HG03103 (cell line): ENCODE measurements around the gene CD69.

ENCODE experiments used
- ATAC-seq: cut with Tn5 transposase; IDR thresholded peaks from one replicate; pipeline ENCODE4 v1.9.1; 2021; ENCODE audit warnings: low read depth; ENCODE audit not compliant: unreplicated experiment

Gene CD69

GRCh38 chr12:9782547-9783382 is 22.1 kb upstream of the CD69 start:
- no peak for ATAC-seq

GRCh38 chr12:9781360-9781759 is 20.7 kb upstream of the CD69 start:
- ATAC-seq, result no peak

GRCh38 chr12:9779209-9779608 is 18.5 kb upstream of the CD69 start:
- ATAC-seq, result no peak

GRCh38 chr12:9776781-9777180 is 16.1 kb upstream of the CD69 start:
- no peak for ATAC-seq

GRCh38 chr12:9773216-9773877 is 12.6 kb upstream of the CD69 start:
- ATAC-seq, result no peak

- ATAC-seq, result no peak
Observed at GRCh38 chr12:9763025-9763424, 2.3 kb upstream of the CD69 start.

- ATAC-seq, result no peak
Observed at GRCh38 chr12:9762369-9762768, 1.7 kb upstream of the CD69 start.

GRCh38 chr12:9761419-9761781 is 699 bp upstream of the CD69 start:
- ATAC-seq, result no peak

GRCh38 chr12:9760120-9760519 is 581 bp downstream of the CD69 start:
- no peak for ATAC-seq

- no peak for ATAC-seq
Observed at GRCh38 chr12:9759694-9760093, 1.0 kb downstream of the CD69 start.

GRCh38 chr12:9758119-9758518 is 2.6 kb downstream of the CD69 start:
- no peak for ATAC-seq

GRCh38 chr12:9757433-9758025 is 3.2 kb downstream of the CD69 start:
- no peak for ATAC-seq

GRCh38 chr12:9756706-9757105 is 4.0 kb downstream of the CD69 start:
- no peak for ATAC-seq

GRCh38 chr12:9756170-9756569 is 4.5 kb downstream of the CD69 start:
- no peak for ATAC-seq

GRCh38 chr12:9755567-9755966 is 5.1 kb downstream of the CD69 start:
- ATAC-seq, result no peak

GRCh38 chr12:9755035-9755434 is 5.7 kb downstream of the CD69 start:
- ATAC-seq, result no peak

- no peak for ATAC-seq
Observed at GRCh38 chr12:9754099-9754927, 6.4 kb downstream of the CD69 start.

GRCh38 chr12:9753498-9753897 is 7.2 kb downstream of the CD69 start:
- ATAC-seq, result no peak

- no peak for ATAC-seq
Observed at GRCh38 chr12:9753073-9753472, 7.6 kb downstream of the CD69 start.

- ATAC-seq, result no peak
Observed at GRCh38 chr12:9752145-9752933, 8.4 kb downstream of the CD69 start.
